GM21526 (cell line): ENCODE measurements around the gene APOB.
"Not testable (repeated sequence)": the region's sequence is repeated elsewhere in the genome, so short reads cannot be mapped to it uniquely, and the experiment has no call there.

Experiments
- ATAC-seq: cut with Tn5 transposase; IDR thresholded peaks from one replicate; pipeline ENCODE4 v1.9.1; 2021; ENCODE audit warnings: moderate library complexity; ENCODE audit not compliant: unreplicated experiment, low FRiP score

Gene APOB

DNA sequence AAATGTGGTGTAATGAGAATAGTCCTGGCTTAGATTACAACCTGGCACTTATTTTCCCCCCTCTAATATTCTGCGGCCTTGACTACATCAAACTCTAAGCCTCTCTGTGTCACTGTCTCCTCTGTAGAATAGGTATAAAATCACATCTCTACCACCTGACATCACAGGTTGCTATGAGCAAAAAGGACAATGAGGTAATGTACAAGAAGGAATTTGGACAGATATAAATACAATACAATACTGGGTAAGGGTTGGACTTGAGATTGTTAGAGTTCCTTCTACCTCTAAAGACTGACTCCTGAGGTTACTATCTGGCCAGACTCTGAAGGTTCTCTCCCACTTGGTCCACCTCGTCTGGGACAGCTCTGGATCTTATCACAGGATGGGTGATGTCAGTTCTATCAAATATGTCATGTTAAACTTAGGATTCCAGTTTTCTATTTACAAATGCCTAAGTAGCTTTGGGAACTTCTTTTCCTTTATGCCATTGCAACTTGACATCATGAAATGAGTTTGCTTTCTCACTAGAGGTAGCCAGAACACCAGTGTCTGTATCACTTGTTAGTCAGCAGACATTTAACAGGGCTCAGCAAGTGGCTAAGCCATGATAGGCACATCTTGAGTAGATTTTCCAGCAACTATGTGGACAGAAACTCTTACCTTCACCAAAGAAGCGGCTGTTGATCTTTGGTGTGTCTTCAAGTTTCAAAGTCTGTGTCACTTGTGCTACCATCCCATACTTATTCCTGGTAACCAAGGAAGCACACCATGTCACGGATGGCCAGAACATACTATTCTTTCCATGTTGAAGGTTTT lies 9.5 kb downstream of the APOB start:
- no peak for ATAC-seq

DNA sequence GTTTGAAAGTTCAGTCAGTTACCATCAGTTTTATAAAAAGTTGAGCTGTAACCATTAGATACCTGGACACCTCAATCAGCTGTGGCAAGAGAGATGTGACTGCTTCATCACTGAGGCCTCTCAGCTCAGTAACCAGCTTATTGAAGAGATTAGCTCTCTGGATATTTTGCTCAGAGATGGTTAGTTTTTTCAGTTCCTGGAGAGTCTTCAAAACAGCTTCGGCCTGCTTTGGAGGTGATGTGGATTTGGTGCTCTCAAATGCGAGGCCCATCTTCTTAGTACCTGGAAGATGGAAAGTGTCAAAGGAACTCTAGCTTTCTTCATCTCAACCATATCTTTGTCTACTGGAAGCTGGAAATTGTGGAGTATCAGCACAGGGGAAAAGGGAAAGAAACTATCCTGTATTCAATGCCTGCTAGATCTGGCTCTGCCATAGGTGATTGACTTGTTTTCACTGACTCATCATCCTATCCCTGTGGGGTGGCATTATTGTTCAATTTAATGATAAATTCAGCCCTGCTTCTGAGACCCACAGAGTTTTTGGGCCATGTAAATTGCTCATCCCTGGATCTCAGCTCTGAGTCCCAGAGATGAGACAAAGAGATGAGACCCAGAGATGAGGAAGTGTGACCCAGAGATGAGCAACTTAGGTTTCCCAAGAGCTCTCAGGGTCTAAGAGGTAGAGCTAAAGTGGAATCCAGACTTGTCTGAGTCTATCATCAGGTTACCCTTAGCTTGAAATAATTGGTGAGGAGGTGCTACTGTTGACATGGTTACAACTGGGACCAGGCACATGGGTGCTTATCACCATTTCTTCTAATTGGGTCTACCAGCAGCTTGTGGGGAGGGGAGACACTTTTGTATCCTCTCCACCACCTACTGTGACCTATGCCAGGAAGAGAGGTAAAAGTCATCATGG lies 10.4 kb downstream of the APOB start:
- no peak for ATAC-seq

GRCh38 chr2:21032338-21033236 lies 11.3 kb downstream of the APOB start:
- ATAC-seq = no peak

DNA sequence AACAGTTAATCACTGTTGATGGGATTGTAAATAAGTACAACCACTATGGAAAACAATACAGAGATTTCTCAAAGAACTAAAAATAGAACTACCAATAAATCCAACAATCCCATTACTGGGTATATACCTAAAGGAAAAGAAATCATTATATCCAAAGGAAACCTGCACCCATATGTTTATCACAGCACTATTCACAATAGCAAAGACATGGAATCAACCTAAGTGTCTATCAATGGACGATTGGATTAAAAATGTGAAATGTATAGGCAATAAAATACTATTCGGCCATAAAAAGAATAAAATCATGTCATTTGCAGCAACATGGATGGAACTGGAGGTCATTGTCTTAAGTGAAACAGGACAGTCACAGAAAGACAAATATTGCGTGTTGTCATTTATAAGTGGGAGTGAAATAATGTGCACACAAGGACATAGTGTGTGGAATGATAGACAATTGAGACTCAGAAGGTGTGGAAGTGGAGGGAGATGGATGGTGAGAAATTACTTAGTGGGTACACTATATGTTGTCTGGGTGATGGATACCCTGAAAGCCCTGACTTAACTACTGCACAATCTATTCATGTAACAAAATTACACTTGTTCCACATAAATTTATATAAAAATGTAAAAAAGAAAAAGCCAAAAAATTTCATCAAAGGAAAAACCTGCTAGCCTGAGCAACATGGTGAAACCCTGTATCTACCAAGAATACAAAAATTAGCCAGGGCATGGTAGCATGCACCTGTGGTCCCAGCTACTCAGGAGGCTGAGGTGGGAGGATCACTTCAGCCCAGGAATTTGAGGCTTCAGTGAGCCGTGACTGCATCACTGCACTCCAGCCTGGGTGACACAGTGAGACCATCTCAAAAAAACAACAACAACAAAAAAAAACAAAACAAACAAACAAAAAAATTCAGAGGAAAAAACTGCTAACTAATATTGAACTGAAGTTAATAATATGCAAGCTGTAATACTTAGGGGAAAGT lies 12.6 kb downstream of the APOB start:
- no peak for ATAC-seq

DNA sequence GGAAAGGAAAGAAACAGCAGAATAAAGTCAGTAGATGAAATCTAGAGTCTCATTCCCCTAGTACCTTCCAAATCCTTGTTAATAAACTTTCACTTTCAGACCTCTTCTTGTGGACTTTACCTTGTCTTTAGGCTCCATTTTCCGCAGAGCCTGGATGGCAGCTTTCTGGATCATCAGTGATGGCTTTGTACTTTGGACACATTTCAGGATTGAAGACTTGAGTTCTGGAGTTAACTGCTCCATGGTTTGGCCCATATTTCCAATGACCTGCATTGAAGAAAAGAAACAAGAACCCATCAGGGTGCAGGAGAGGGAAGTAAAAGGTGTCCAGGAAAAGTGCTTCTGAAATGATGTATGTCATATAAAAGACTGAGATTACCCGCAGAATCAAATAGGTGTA lies 14.4 kb downstream of the APOB start:
- no peak for ATAC-seq

GRCh38 chr2:21028951-21029350 lies 14.9 kb downstream of the APOB start:
- ATAC-seq = not testable (repeated sequence)

DNA sequence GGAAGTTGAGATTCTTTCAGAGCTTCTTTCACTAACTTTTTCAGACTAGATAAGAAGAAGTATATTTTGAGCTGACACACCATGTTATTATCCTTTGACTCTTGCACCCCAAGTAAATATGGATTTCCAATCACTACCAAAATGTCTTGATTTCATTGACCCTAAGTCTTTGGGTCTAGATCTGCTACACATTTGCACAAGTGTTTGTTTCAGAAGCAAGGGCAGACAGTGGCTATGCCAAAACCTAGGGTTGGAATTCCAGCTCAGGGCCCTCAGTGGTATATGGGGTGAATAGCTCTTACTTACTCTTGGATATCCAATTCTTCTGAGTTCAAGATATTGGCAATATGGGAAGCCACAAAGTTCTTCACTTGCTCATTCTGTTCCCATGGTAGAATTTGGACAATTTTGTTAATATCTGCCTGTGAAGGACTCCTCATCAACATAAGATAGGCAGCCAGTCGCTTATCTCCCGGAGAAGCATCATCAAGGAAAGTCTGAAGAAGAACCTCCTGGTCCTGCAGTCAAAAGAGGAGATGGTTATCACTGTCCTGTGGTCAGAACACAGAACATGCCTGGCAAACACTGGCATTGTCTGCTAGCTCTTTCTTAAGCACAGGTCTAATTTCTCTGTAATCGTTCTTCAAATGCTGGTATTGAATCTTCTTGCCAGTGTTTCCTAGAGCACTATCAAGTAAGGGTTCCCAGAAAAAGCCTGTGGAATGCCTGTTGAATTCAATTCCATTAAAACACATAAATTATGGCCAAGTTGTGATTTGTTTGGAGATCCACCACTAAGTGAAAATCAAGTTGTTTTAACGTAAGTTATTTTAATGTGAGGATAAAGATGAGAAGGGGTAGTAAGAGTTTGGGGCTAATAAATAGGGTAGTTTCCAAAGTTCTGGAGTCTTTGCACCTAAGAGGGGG lies 15.6 kb downstream of the APOB start:
- no peak for ATAC-seq

DNA sequence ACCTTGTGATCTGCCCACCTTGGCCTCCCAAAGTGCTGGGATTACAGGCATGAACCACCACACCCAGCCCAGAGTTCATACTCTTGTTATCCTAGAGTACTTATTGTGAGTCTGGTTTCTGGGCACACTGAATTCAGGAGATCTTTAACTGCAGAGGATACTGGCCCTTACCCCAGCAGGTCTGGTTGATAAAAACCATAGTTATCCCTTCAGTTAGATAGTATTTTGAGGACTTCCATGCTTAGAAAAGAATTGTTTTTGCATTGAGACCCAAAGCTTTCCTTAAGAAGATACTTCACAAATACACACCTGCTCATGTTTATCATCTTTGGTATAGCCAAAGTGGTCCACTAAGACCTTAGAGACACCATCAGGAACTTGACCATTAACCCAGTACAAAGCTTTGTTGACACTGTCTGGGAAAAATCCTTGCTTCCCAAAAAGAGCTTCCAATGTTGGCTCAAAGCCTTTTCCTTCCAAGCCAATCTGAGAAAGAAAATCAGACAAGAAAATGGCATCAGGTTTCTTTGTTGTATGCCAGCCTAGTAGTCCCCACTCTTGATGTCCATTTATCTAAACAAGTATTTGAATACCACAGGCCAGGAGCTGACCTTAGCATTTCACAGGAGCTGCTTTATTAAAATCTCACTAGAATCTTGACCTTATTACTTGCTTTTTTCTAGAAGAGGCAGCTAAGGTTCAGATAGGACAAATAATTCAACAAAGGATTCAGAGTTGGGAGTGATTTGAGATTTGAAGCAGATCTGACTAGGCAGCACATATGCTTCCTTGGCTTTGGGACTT lies 17.2 kb downstream of the APOB start:
- no peak for ATAC-seq

GRCh38 chr2:21025690-21026478 lies 18.0 kb downstream of the APOB start:
- no peak for ATAC-seq

- no peak for ATAC-seq
Observed at GRCh38 chr2:21024722-21025389, 19.0 kb downstream of the APOB start.

GRCh38 chr2:21024198-21024597 lies 19.7 kb downstream of the APOB start:
- ATAC-seq = no peak

DNA sequence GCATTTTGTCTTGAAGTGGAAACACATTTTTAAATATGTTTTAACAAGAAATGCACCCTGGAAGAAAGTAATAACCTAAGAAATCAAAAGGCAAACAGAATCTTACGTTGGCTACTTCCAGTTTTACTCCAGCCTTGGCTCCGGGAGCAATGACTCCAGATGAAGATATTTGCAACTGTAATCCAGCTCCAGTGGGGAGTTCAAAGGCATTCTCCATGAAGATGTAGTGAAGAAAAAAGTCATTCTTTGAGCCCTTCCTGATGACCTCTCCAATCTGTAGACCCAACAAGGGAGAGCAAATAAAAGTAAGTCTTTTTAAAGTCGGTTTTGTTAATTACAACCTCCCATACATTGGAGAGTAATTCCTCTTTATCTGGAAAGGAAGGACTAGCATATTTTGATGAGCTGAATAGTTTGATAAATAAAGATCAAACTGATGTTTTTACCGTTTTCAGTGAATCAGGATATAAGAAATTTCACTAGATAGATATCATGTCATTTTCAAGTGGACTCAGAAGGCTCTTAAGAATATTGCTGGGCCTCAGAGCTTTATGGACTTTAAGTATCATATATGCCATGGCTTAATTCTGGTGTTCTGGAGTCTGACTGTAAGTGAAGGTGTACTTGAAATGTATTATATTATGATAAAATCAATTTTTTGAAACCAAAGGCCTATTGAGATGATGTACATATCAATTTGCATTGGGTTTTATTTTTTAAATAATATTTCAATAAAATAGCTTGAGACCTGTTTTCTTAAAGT lies 20.3 kb downstream of the APOB start:
- no peak for ATAC-seq

DNA sequence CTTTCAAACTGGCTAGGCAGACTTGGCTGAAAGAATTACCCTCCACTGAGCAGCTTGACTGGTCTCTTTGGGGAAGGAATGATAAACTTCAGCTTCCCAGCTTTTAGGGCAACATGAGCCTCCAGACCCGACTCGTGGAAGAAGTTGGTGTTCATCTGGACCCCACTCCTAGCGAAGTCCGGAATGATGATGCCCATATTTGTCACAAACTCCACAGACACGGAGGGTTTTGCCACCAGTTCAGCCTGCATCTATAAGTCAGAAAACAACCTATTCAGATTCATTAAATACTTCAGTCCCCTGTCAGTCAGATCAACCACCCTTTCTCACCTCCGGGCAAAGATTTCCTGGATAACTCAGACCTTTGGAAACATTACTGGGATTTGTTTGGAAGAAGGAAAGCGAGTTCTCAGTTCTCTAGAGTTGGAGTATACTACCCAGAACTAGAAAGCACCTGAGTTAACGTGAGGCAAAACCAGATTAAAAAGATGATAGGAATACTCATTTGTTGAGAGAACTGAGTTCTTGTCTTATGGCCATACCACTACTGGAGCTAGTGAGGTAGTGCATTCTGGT lies 21.0 kb downstream of the APOB start:
- no peak for ATAC-seq

DNA sequence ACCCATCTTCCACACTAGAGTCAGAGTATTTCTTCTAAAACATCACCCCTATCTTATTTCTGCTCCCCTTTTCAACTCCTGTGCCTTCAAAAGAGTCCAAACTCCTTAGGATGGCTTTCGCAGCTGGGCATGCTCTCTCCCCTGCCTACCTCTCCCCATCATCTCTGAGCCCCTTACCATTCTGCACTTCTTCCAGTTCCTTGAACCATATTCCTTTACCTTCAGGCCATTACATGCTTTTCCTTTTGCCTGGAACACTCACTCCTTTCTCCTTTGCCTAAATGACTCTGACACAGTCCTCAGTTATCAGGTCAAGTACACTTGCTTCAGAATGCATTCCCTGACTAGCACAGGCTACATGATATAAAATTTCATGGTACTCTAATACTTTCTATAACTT lies 22.4 kb downstream of the APOB start:
- no peak for ATAC-seq

DNA sequence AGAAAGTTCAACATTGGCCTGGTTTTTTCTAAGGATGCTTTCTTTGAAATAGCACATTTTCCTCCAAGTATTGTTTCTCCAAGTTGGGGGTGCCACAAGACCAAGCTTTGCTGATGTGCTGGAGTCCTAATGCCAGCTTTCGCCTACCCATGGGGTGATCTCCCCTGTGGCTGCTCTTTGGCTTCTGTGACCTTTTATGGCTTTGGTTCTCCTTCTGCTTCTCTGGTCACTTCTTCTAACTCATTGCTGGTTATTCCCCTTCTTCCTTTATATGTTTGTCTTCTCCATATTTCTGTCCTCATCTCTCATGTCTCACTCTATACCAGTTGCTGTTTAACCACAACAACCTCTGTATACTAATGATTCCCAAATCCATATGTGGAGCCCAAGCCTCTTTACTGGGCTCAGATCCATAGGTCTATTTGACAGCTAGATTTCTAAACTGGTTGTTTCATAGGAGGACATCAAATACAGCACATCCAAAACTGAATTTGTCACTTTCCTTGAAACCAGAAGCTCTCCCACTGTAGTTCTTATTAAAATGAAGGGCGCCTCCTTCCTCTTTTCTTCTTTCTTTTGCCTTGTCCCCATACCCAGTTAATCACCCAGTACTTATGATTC lies 23.1 kb downstream of the APOB start:
- no peak for ATAC-seq
